ENCODE results near the gene SLC37A1.

Gene SLC37A1

DNA sequence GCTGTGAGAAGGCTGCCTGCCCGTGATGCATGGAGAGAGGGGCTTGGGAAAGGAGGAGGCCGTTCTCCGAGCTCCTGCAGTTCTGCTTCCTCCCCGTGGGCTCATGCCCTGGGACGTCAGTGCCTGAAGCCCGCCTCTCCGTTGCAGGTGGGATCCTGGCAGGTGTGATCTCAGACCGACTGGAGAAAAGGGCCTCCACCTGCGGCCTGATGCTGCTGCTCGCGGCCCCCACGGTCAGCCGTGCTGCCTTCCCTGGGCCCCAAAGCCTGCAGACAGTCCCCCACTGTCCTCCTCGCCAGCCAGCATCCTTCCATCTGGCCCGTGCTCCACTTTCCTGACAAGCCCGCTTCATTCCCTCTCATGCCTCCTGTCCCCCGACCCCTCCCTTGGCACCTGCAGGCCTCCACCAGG is 50.9 kb downstream of the SLC37A1 start:
- H3K4me3 ChIP-seq (ENCODE audit: low read length) = no peak overlapping the region
- TF ChIP-seq, protein P1, sequence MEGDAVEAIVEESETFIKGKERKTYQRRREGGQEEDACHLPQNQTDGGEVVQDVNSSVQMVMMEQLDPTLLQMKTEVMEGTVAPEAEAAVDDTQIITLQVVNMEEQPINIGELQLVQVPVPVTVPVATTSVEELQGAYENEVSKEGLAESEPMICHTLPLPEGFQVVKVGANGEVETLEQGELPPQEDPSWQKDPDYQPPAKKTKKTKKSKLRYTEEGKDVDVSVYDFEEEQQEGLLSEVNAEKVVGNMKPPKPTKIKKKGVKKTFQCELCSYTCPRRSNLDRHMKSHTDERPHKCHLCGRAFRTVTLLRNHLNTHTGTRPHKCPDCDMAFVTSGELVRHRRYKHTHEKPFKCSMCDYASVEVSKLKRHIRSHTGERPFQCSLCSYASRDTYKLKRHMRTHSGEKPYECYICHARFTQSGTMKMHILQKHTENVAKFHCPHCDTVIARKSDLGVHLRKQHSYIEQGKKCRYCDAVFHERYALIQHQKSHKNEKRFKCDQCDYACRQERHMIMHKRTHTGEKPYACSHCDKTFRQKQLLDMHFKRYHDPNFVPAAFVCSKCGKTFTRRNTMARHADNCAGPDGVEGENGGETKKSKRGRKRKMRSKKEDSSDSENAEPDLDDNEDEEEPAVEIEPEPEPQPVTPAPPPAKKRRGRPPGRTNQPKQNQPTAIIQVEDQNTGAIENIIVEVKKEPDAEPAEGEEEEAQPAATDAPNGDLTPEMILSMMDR (conservative IDR thresholded peaks at IDR 0.05; ENCODE audit: low read depth, low read length) = no peak
- no peak for DNase-seq (ENCODE audit: low read depth)

DNA sequence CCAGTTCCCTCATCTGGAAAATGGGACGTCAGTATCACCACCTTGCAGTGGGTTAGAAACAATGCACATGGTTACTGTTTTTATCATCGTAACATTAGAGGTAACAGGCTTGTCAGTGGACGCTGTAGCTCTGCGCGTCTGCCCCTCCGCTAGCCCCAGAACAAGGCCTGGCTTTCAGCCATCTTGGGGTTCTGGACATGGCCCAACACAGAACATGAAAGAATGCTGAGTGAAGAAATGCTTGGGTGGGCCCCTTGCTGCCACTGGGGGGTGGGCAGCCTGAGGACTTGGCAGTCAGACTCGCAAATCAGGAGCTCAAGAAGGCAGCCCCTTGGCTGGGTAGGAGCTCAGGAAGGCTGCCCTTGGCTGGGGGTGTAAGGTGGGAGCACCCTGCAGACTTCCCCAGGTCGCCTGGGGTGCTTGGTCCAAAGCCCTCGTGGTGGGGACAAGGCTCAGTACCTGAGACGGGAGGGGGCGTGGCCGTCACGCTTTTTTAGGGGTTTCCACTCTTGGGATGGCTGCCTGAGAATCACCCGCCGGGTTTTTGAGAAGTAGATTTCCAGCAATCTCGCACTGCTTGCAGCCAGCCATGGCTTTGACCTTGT is 51.7 kb downstream of the SLC37A1 start:
- TF ChIP-seq, protein P1 (conservative IDR thresholded peaks at IDR 0.05; ENCODE audit: low read depth, low read length) = no peak
- H3K4me3 ChIP-seq (ENCODE audit: low read length) = no peak overlapping the region
- no peak for DNase-seq (ENCODE audit: low read depth)

DNA sequence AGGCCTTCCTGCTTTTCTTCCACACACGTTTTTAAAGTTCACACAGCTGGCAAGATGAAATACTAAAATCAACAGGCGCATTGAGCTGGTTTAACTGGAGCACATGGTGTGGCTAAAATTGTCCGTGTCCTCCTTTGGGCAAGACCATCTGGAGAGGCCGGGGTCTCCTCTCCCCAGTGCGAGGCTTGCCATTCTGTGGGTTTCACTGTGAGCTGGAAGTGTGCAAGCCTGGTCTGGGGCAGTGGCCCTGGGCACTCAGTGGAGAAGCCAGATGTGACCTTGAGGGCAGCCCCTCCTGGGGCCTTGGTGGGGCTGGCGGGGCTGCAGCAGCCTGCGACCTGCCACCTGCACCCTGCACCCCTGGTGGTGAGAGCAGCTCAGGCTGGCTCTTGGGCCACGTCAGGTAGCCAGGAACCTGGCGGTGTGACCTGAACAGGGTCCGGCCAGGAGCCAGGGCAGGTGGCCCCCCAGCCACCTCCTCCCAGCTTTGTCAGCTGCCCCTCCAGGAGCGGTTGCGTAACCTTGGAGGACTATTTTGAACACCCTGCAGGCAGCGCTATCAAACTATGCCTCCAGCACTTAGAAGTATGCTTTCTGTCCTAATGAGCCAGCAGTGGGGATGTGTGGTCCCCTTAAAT is 52.4 kb downstream of the SLC37A1 start:
- DNase-seq (ENCODE audit: low read depth) = no peak
- H3K4me3 ChIP-seq (ENCODE audit: low read length) = no peak overlapping the region
- TF ChIP-seq, protein P1 (conservative IDR thresholded peaks at IDR 0.05; ENCODE audit: low read depth, low read length) = no peak

DNA sequence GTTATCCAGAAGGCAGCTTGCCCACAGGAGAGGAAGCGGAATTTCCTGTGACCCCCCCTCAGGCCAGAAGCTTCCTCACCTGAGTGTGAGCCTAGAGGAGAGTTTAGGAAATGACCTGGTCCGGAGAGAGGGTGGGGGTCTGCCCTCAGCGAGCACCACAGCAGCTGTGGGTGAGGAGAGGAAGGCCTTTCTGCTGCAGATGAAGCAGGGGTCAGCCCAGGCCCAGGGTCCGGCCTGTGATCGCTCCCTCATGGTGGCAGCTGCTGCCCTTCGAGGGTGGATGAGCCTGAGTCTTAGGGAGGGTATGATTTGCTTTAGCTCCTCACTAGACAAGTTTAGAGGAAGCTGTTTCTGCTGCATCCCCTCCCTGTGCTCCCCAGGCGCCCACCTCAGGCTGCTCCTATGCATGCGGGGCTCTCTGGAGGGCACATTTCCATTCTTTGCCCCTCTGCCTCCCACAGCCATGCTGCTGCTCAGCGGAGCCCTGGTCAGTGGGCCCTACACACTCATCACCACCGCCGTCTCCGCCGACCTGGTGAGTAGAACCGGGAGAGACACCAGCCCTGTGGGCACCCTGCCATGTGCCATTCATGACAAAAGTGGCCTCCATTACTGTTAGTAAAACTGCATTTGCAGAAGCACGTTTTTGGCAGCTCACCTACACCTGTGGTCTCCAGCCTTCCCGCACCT is 53.0 kb downstream of the SLC37A1 start:
- TF ChIP-seq, protein P1 (conservative IDR thresholded peaks at IDR 0.05; ENCODE audit: low read depth, low read length) = no peak
- H3K4me3 ChIP-seq (ENCODE audit: low read length) = no peak overlapping the region
- no peak for DNase-seq (ENCODE audit: low read depth)

DNA sequence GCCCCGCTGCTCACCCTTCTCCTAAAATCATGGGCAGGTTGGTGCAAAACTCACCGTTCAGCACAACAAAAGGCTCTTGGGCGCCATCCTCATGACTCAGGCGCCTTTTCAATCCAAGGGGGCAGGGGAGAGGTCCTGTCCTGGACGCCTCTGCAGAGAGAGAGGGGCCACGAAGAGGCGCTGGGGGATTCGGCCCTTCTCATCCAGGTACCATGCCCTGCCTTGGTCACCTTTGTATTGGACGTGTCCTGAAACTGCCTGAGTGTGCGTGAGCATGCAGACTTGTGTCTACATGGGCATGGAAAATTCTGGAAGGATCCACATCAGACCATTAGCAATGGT is 53.5 kb downstream of the SLC37A1 start:
- H3K4me3 ChIP-seq (ENCODE audit: low read length) = no peak overlapping the region
- TF ChIP-seq, protein P1 (conservative IDR thresholded peaks at IDR 0.05; ENCODE audit: low read depth, low read length) = no peak
- no peak for DNase-seq (ENCODE audit: low read depth)

DNA sequence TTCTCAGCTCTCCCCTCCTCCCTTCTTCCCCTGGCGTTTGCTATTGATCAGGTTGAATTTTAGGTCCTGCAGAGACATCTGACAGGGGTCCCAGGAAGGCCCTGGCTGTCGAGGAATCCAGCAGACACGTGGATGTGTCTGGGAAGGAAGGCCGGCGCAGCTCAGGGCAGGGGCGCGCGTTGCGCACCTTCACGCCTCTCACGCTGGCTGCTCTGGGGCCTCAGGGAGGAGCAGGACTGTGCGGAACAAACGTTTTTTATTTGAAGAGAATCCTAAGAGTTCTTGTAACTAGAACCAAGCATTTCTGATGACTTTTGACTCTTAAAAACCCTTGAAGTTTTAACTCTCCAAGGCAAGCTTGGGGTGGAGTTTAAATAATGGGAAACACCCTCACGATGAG is 54.2 kb downstream of the SLC37A1 start:
- H3K4me3 ChIP-seq (ENCODE audit: low read length) = no peak overlapping the region
- TF ChIP-seq, protein P1 (conservative IDR thresholded peaks at IDR 0.05; ENCODE audit: low read depth, low read length) = no peak
- no peak for DNase-seq (ENCODE audit: low read depth)

DNA sequence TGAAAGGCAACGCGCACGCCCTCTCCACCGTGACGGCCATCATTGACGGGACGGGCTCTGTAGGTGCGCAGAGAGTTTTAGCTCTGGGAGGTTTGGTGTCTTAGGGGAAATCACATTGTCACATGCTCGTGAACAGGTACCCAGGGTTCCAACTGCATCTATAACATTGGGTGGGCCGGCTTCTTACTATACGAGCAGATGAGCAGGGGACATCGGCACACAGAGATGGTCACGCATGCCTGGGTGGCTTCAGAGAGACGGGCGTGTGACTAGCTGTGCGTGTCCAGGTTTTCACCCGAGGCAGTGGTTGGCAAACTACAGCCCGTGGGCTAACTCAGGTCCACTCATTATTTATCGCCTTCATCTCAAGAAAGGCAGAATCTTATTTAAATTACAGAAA is 54.7 kb downstream of the SLC37A1 start:
- DNase-seq (ENCODE audit: low read depth) = no peak
- TF ChIP-seq, protein P1 (conservative IDR thresholded peaks at IDR 0.05; ENCODE audit: low read depth, low read length) = no peak
- no peak overlapping the region for H3K4me3 ChIP-seq (ENCODE audit: low read length)

All from retinal pigment epithelial cell (primary cell).